ENCODE measurements around the gene PEX11B.

Gene PEX11B

DNA sequence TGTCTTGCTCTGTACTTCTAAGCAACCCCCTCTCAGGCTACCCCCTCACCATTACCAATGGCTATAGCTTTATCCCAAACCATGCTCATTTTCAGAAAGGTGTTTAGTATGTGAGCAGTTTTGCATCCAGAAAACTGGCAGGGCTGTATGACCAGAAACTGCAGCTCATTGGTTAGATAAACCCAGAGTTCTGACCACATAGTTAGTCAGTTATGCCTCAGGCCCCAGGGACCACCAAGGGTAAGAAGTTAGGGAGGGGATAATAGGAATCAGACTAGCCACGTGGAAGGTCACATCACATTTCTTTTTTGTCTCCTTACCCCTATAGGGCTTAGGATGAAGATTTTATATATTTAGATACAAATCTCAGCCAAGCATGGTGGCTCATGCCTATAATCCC lies 9.9 kb downstream of the PEX11B start:
- no peak for DNase-seq (ENCODE audit: low read depth in 2 of 2)

DNA sequence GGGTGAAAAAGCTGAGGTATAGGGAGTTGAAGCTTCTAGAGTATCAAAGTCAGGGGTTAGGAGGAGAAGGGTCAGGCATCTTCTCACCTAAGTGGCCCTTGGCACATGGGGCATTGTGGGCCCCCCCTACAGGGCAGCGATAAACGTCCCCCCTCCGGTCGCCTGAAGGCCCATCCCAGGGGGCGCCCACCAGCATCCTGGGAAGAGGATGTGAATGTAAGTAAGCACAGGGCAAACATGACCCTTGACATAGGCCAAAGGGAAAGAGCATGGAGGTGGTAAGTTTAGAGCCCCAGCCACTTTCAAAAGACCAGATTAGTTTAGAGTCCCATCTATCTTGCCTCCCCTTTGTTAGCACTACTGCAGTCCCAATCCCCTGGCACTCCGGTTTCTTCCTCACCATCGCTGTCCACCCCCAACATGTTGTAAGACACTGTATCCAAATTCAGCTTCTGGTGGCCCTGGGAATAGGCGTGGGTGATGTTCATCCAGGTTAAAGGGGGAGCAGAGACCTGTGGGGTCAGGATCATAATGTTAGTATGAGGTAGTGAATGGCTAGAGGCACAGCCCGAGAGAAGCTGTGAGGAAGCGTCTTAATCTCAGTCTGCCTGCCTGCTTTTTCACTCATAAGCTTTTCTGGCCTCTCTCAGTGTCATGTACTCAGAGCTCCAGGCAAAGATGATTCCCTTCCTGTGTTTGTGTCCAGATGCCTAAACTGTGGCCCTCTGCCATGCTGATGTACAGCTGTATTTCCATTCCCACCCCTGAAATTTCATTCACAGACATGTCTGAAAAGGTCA lies 11.4 kb downstream of the PEX11B start:
- no peak for DNase-seq (ENCODE audit: low read depth in 2 of 2)

DNA sequence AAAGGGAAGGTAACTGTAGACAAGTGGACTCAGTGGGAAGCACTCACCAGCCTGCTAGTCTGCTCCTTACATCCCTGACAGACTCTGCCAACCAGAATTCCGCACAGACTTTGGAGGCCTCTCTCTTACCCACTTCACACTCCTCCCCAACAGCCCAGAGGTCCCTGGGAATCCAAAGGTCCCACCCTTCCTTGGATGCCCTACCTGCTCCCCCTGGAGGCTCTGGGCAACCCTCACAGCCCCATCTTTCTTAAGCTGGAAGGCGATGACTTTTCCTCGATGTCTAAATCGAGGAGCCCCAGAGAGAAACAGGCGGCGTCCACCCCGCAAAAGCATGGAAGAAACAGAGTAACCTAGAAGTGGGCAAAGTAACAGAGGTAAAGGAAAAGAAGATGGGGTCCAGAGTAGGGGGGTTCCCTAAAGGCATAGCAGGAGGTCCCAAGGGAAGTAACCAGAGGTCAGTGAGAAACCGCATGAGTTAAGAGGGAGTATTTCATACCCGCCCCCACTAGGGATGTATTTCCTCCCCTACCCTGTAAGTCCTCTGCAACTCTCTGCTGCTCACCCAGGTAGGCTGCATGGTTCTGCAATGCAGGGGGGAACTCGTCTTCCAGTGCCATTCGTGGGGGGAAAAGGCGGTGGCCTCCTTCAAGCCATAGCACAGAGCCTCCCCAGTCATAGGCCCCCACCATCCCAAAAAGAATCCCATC lies 17.1 kb downstream of the PEX11B start:
- no peak for DNase-seq (ENCODE audit: low read depth in 2 of 2)

DNA sequence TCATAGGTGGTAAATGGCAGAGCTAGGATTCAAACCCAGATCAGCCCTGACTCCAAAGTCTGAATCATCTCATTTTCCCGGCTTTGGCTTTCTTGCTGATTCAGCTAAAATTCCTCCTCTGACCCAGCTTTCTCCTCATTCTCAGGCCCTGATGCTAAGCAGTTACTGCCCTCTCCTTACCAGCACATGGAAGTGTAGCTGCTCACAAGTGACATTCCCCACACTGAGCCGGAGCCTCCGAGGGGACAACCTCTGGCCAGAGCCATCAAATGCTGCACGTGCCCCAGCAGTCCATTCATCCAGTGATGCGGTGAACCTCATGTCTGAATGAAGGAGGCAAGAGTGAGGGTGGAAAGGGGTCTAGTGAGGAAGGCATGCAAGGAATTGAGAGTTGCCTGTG lies 19.8 kb downstream of the PEX11B start:
- DNase-seq (ENCODE audit: low read depth in 2 of 2), result no peak

DNA sequence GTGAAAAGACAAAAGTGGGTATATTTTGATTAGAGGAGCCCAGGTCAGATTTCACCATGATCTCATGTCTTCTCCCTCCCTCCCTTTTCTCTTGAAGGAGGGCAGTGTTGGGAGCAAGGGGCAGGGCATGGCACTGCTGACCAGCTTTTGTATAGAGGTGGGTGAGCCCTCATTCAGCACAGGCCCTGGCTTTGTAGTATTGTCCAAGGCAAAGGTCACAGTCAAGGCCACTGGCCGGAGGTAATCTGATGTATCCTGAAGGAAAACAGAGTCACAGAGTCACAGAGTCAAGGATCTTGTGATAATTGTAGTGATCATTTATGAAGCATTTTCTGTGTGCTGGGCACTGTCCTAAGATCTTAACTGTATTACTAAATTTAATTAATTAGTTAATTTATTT lies 20.5 kb downstream of the PEX11B start:
- DNase-seq (ENCODE audit: low read depth in 2 of 2), result no peak

DNA sequence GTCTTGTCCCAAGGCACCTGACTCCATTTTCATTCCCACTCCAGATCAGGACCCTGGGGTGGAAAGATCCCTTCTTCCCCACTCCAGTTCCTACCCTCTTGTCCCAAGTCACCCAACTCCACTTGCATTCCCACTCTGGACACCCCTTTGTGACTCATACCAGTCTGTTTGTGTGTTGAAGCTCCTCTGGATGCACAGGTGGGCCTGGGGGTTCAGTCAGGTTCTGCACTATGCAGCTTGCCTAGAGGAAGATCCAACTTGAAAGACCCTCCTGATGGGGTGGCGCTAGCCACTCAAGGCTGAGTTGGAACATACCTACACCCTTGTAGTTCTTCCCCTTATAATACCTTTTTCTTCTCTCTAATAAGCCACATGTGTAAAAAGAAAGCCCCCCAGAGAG lies 23.0 kb downstream of the PEX11B start:
- no peak for DNase-seq (ENCODE audit: low read depth in 2 of 2)

DNA sequence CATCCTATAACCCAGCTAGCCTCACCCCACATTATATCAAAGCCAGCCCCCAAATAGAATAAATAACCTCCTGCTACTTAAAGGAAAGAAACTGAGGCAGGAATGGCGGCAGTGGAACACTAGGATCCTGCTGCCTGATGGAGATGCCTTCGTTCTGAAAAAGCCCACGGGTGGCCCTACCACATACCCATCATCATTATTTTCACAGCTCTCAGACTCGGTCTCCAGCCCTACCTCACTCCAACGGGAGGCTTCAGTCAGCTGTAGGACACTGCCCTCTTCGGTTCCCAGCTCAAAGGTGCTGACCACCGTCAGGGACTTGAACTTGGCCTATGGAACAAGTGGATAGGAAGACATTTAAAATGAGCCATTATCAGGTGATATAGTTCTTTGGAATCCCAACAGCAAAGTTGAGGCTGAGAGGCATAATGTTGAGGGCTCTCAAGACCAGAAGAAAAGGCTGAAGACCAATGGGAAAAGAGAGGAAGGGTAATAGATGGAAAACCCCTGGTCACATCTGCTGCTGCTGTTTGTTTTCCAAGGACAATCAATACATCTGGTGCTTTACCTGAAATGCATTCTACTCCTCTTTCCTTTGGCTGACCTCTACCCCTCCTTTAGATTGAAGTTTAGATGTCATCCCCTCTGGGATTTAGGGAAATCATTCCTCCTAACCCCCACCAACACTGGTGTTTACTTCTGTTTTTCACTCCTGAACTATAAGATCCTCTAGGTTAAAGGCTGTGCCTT lies 25.0 kb downstream of the PEX11B start:
- no peak for DNase-seq (ENCODE audit: low read depth in 2 of 2)

DNA sequence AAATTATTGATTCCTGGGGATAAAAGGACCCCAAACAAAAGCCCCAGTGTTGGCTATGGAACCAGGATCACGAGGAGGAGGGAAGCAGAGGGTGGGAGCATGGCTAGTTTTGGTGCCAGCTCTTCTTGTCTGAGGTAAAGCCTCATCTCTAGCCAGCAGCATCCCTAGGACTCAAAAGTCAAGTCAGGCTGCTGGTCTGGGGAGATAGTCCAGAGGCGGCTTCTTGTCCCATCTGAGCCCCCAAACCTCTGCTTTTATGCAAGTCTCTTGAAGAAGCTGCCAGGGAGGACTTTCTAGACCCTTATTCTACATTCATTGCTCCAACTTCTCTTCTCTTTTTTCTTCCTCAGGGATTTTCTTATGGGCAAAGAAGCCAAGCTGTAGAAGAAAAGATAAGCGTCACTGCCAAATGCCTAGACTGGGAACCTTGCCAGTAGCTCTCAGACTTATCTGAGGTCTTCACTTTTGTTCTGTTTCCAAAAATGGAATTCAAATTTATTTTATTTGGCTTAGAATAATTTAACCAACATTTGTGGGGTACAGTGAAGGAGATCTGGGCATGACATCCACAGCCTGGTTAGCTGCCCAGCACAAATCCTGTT lies 25.9 kb downstream of the PEX11B start:
- DNase-seq (ENCODE audit: low read depth in 2 of 2), result no peak

DNA sequence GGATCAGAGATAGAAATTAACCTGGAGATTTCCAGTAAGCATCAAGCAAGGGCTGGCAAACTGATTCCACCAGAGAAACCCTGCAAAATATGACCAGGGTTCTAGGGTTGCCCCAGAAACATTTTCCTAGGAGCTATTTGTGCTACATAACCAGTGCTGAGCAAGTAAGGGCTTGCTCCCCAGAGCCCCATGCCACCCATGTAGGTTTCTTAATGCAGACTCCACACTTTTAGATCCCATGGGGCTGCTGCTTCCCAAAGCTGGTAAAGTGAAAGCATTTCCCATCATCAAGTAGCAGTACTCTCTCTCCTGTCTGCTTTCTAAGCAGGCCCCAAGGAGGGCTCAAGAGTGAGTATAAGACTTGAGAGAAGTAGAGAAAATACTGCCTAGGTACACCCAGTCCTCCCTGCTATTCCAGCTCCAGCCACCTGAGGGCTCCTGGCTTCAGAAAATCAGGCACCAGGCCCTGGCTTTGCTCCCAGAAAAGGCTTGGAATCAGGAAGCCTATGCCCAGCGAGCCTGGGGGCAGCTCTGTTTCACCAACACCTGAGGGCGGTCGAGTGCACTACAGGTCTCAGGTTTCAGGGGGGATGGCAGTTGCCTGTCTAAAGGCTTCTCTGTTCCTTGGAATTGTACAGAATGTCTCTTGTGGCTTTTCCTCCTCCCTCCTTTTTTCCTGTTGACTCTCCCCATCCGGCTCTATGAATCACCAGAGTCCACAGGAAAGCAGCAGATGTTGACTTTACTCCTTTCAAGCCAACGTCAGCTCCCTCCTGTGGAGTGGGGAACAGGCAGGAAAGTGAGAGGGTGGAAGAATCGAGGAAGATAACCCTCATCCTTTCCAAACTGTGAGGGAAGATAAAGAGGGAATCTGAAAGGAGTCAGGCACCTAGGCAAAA lies 26.7 kb downstream of the PEX11B start:
- peak in 1 of 2 donors; percentile 4 for DNase-seq (ENCODE audit: low read depth in 2 of 2)

DNA sequence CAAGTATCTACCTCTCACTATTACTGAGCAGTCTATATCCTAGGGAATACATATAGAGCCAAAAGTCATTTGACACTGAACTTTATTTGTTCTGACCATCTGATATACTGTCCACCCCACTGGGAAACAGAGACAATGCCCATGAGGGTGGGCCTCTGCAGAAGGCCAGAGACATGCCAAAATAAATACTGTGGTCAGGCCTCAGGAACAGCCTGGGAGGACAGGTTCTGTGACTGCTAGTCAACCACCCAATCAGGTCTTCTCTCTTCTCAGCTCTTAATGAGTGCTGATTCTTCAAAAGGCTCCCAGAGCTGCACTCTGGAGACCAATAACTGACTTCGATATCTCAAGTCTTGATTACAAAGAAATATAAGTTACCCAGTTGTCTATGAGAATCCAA lies 27.4 kb downstream of the PEX11B start:
- no peak for DNase-seq (ENCODE audit: low read depth in 2 of 2)

DNA sequence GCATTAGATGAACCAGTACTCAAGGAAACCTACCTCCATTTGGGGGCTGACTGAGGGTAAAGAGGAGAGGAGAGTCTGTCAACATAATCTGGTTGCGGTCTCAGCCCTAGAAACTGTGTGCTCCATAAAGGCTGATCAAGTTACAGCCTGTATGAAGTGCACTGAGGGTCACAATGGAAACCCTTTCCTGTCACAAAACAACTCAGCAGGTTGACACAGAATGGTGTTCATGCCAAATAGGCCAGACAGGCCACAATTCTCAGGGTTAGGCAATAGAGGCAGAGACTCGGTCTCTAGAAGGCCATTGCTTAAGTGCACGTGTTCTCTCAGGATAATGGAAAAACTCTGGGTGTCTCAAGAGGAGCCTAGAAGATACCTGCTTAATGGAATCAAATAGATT lies 28.8 kb downstream of the PEX11B start:
- DNase-seq (ENCODE audit: low read depth in 2 of 2), result no peak

DNA sequence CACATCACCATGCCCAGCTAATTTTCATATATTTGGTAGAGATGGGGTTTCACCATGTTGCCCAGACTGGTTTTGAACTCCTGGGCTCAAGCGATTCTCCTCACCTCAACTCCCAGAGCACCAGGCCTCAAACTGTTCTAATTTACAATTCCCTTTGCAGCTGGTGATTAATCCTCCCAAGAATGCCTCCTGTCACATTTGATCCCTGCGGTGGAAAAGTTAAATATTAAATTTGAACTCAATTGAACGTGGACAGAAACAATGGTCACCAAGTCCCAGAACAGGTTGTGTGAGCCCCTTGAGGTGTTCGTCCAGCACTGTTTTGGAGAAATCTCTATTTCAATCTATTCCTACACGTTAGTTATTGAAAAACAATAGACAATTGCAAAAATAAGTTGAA lies 30.9 kb downstream of the PEX11B start:
- no peak for DNase-seq (ENCODE audit: low read depth in 2 of 2)

DNA sequence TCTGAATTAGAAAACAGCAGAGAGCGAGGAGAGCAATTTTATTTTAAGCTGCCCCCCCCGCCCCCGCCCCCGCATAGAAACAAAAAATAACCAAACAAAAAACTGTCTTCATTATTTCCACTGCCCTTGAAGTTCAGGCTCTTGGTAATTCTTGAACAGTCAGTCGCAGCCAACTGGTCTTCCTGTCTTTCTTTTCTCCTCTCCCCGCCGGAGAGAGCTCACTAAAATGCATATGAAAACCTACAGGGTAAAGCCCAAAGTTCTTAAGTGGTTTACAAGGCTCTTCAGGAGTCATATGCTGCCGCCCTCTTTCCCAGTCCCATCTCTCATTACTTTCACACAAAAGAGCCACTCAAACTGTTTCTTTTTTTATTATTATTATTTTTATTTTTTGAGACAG lies 31.7 kb downstream of the PEX11B start:
- no peak for DNase-seq (ENCODE audit: low read depth in 2 of 2)

DNA sequence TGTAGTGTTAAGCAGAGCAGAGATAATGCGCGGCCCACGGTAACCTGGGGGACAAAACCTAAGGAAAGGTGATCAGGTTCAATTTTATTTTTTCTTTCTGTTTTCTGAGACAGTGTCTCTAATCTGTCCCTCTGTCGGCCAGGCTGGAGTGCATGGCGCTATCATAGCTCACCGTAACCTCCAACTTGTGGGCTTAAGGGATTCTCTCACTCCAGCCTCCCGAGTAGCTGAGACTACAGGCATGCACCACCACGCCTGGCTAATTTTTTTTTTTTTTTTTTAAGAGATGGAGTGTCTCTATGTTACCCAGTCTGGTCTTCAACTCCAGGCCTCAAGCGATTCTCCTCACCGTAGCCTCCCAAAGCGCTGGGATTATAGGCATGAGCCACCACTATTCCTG lies 32.1 kb downstream of the PEX11B start:
- no peak for DNase-seq (ENCODE audit: low read depth in 2 of 2)

DNA sequence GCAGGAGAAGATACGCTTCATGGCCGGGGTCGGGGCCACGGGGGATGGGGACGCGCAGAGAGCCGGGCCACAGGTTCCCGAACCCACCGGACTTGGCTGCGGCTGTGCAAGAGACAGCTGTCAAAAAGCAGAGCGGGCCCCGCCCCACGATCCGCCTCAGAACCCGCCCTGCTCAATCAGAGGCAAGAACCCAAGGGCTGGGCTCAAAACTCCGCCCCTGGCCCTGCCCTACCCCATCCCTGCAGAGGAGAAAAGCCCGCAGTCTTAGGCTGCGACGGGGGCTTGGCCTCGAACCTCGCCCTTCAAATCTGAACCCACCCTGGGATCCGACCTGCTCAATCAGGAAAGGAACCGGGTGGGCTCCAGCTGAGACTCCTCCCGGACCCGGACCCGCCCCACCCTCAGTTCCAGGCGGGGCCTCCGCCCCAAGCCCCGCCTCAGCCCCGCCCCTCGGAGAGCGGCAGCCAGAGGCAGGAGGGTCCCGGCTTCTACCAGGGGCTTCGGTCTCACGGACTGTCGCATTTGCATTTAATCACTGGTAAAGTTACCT lies 32.7 kb downstream of the PEX11B start, which contains the start of gene ANKRD35:
TSS of gene ANKRD35 (minus strand) at position 129 of the 550 bp plus-strand sequence. CDS start at position 21, 108 bp downstream.
- DNase-seq (ENCODE audit: low read depth in 2 of 2), result peak; percentile 79 to 84

DNA sequence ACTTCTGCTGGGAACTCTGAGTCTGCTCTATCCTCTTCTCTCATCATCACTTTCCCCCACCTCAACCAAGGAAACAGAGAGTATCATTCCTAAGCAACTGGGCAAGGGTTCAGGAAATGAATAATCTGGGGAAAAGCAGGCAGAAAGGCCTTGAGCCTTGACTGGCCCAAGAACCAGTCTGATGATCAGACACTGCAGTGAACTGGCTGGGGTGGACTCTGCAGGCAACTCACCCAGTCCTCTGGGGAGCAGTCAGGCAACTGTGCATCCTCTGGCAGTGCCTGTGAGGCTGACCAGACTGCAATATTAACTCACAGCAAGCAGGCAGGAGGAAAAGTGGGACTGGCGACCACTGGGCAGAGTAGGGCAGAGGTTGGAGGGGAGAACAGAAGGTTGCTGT lies 33.8 kb downstream of the PEX11B start:
- DNase-seq (ENCODE audit: low read depth in 2 of 2), result no peak

DNA sequence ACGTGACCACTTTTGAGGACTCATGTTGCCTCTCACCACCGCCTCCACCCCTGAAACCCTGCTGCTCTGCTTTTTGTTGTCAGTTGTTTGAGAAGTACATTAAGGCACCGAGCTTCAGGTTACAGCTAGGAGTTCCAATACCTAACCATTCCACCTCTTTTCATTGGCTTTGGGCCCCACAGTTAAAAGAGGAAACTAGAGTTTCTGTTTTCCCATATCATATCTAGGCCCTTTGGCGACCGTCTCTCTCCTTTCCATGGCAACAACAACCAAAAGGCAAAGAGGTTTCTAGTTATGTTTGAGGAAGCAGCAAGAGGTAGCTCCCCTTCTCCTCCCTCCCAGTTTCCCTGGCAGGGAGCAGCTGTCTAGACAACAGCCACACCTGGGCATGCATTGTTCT lies 38.7 kb downstream of the PEX11B start:
- DNase-seq (ENCODE audit: low read depth in 2 of 2), result no peak

DNA sequence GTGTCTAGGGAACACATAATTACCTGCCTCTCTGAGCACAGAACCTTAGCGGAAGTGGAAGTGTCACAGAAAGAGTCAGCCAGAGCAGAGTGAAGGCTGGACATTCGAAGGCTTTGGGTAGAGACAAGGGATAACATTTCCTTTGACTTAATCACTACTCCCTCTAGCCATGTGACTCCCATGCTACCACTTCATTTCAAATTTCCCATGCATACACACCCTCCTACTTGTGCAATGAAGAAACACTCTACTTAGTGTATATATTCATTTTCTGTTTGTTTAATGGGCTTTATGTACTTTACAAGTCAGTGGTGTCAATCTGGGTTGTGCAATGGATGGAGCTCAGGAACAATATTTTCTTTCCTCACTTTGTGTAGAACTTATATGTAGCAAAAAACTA lies 39.8 kb downstream of the PEX11B start:
- DNase-seq (ENCODE audit: low read depth in 2 of 2), result no peak

DNA sequence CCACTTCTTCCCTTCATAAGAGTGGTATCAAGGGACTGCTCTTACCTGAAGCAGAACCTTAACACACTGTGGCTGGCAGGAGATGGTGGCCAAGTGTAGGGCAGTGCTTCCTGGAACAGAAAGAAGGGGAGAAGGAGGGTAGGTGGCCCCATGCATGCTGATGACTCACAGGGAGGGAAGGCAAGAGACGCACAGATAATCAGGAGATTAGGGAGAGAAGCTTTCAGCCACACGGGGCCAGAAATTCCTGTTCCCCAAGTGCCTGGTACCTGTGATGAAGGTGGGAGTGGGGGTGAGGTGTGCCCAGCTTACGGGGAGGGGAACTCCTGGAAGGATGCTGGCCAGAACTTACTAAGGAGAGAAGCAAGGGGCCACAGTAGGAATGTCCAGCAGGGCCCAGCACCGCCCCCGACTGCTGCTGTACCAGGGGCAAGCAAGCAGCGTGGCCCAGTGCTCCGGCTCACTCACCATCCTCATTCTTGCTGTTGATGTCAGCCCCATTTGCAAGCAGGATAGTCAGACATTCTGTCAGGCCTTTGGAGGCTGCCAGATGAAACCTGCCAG lies 40.5 kb downstream of the PEX11B start:
- DNase-seq (ENCODE audit: low read depth in 2 of 2), result no peak

DNA sequence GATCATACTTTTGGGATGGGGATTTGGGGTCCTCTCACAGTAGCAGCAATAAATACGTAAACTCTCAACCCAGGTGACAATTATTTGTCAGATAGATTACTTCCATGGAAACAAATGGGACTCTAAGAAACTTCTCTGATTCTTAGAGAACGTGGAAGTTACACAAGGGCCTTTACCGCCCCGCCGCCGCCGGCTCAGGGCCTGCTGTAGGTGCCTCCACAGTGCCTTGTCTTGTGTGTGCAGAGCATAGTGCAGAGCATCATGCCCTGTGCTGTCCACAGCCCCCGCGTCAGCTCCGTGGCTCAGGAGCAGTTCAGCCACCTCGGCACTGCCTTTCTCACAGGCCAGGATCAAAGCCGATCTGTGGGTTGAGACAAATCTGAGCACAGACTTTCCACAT lies 43.9 kb downstream of the PEX11B start:
- DNase-seq (ENCODE audit: low read depth in 2 of 2), result no peak

Measured in stimulated activated CD8-positive, alpha-beta memory T cell treated with anti-CD3 and anti-CD28 coated beads, Interleukin-15, amount 100 ng/mL, for 48 hours (primary cell).